ENCODE results near the gene MUC12.

DNA sequence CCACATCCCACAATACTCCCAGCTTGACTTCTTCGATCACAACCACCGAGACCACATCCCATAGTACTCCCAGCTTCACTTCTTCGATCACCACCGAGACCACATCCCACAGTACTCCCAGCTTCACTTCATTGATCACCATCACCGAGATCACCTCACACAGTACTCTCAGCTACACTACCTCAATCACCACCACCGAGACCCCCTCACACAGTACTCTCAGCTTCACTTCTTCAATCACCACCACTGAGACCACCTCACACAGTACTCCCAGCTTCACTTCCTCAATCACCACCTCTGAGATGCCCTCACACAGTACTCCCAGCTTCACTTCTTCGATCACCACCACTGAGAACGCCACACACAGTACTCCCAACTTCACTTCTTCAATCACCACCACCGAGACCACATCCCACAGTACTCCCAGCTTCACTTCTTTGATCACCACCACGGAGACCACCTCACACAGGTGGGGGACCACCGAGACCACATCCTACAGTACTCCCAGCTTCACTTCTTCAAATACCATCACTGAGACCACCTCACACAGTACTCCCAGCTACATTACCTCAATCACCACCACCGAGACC, 11.4 kb upstream of the MUC12 start:
- TF ChIP-seq, protein P1, sequence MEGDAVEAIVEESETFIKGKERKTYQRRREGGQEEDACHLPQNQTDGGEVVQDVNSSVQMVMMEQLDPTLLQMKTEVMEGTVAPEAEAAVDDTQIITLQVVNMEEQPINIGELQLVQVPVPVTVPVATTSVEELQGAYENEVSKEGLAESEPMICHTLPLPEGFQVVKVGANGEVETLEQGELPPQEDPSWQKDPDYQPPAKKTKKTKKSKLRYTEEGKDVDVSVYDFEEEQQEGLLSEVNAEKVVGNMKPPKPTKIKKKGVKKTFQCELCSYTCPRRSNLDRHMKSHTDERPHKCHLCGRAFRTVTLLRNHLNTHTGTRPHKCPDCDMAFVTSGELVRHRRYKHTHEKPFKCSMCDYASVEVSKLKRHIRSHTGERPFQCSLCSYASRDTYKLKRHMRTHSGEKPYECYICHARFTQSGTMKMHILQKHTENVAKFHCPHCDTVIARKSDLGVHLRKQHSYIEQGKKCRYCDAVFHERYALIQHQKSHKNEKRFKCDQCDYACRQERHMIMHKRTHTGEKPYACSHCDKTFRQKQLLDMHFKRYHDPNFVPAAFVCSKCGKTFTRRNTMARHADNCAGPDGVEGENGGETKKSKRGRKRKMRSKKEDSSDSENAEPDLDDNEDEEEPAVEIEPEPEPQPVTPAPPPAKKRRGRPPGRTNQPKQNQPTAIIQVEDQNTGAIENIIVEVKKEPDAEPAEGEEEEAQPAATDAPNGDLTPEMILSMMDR (IDR thresholded peaks at IDR 0.05; ENCODE audit: insufficient read depth, low read depth, low read length), result no peak
- TF ChIP-seq EZH2 (IDR thresholded peaks at IDR 0.05; ENCODE audit: insufficient read depth, low read length), result no peak

All from astrocyte (in vitro differentiated cells and primary cell).